Stimulated activated CD8-positive, alpha-beta memory T cell treated with anti-CD3 and anti-CD28 coated beads, Interleukin-7, amount 100 ng/mL, for 4 hours (primary cell): ENCODE data around the gene COL20A1.

Source experiments
- DNase-seq, 2 donors: peaks; one replicate each; pipeline ENCODE4 v3.0.0-alpha.2; 2020; ENCODE audit warnings: low read depth in 2 of 2

COL20A1 gene

GRCh38 chr20:63320616-63321147 is 27.7 kb downstream of the COL20A1 start:
- no peak for DNase-seq

GRCh38 chr20:63321148-63321831 is 28.3 kb downstream of the COL20A1 start:
- DNase-seq = no peak

- no peak for DNase-seq
Measured at GRCh38 chr20:63322146-63322932, 29.4 kb downstream of the COL20A1 start.

- no peak for DNase-seq
Measured at GRCh38 chr20:63322933-63323273, 29.9 kb downstream of the COL20A1 start.

GRCh38 chr20:63323357-63323981 is 30.5 kb downstream of the COL20A1 start:
- no peak for DNase-seq

- DNase-seq = no peak
Measured at GRCh38 chr20:63325021-63325471, 32.1 kb downstream of the COL20A1 start.

GRCh38 chr20:63325554-63326313 is 32.7 kb downstream of the COL20A1 start:
- DNase-seq = no peak

- DNase-seq = no peak
Measured at GRCh38 chr20:63326314-63327230, 33.6 kb downstream of the COL20A1 start.

- DNase-seq = no peak
Measured at GRCh38 chr20:63327231-63327745, 34.3 kb downstream of the COL20A1 start.

GRCh38 chr20:63328026-63328700 is 35.2 kb downstream of the COL20A1 start:
- DNase-seq = no peak

- no peak for DNase-seq
Measured at GRCh38 chr20:63328718-63329275, 35.8 kb downstream of the COL20A1 start.

GRCh38 chr20:63329331-63330083 is 36.5 kb downstream of the COL20A1 start:
- no peak for DNase-seq

- no peak for DNase-seq
Measured at GRCh38 chr20:63330084-63330760, 37.2 kb downstream of the COL20A1 start.

- no peak for DNase-seq
Measured at GRCh38 chr20:63330940-63331339, 38.0 kb downstream of the COL20A1 start.

GRCh38 chr20:63331741-63332400 is 38.9 kb downstream of the COL20A1 start:
- DNase-seq = no peak

- DNase-seq = no peak
Measured at GRCh38 chr20:63332488-63333240, 39.7 kb downstream of the COL20A1 start.

- DNase-seq = no peak
Measured at GRCh38 chr20:63333241-63333836, 40.4 kb downstream of the COL20A1 start.
